ENCODE results near the gene PBX4.

PBX4 gene

GRCh38 chr19:19537075-19538048 lies 81.1 kb downstream of the PBX4 start:
- peak; percentile 50 for DNase-seq

- DNase-seq, result no peak
Measured at GRCh38 chr19:19535311-19536191, 82.9 kb downstream of the PBX4 start.

- peak; percentile 43 for DNase-seq
Measured at GRCh38 chr19:19534556-19535265, 83.8 kb downstream of the PBX4 start.

GRCh38 chr19:19533841-19534240 lies 84.6 kb downstream of the PBX4 start:
- DNase-seq, result peak; percentile 51

GRCh38 chr19:19532806-19533701 lies 85.4 kb downstream of the PBX4 start:
- DNase-seq, result no peak

- peak; percentile 91 for DNase-seq
Measured at GRCh38 chr19:19531951-19532805, 86.3 kb downstream of the PBX4 start.

- DNase-seq, result no peak
Measured at GRCh38 chr19:19530889-19531288, 87.6 kb downstream of the PBX4 start.

- no peak for DNase-seq
Measured at GRCh38 chr19:19530423-19530804, 88.1 kb downstream of the PBX4 start.

GRCh38 chr19:19529783-19530422 lies 88.6 kb downstream of the PBX4 start:
- no peak for DNase-seq

- DNase-seq, result no peak
Measured at GRCh38 chr19:19528721-19529490, 89.6 kb downstream of the PBX4 start, which contains the start of gene YJEFN3. YJEFN3 (plus strand) TSS chr19:19528911; CDS start chr19:19528933, 22 bp downstream.

GRCh38 chr19:19527674-19528625 lies 90.5 kb downstream of the PBX4 start:
- no peak for DNase-seq

- DNase-seq, result no peak
Measured at GRCh38 chr19:19527371-19527656, 91.2 kb downstream of the PBX4 start.

GRCh38 chr19:19526581-19527370 lies 91.7 kb downstream of the PBX4 start:
- no peak for DNase-seq

GRCh38 chr19:19525611-19526380 lies 92.7 kb downstream of the PBX4 start:
- DNase-seq, result no peak

GRCh38 chr19:19524053-19524452 lies 94.4 kb downstream of the PBX4 start:
- DNase-seq, result no peak

- DNase-seq, result no peak
Measured at GRCh38 chr19:19523177-19523576, 95.3 kb downstream of the PBX4 start.

- no peak for DNase-seq
Measured at GRCh38 chr19:19520989-19521388, 97.5 kb downstream of the PBX4 start.

Measured in right forelimb (tissue), 1 donor.